Neural progenitor cell (in vitro differentiated cells): ENCODE measurements around the gene DDOST. TPM values are rescaled to one million over a fixed set of nuclear protein-coding genes. Genes with fewer than 3 reads are reported as not detected.

Source experiments
- DNase-seq: peaks from one replicate; pipeline ENCODE4 v3.0.0-alpha.2; 2016; ENCODE audit warnings: low spot score
- H2AFZ ChIP-seq: fragments of 200-600 bp; sonication (generic); replicated peaks from 2 replicates; pipeline ENCODE4 v1.6.1; 2016; ENCODE audit warnings: antibody characterized with exemption
- H3F3A ChIP-seq: fragments of 200-600 bp; sonication (generic); 2 replicates; pipeline ENCODE4 v1.6.1; 2016; ENCODE audit warnings: antibody characterized with exemption, low read depth
- H3K27ac ChIP-seq: fragments of 200-600 bp; sonication (generic); 2 replicates; pipeline ENCODE4 v1.5.1; 2016; ENCODE audit warnings: mild to moderate bottlenecking
- H3K27me3 ChIP-seq: fragments of 200-600 bp; sonication (generic); 2 replicates; pipeline ENCODE4 v1.6.1; 2016; ENCODE audit warnings: mild to moderate bottlenecking, moderate library complexity
- H3K36me3 ChIP-seq: fragments of 200-600 bp; sonication (generic); 2 replicates; pipeline ENCODE4 v1.5.1; 2016
- H3K4me1 ChIP-seq: fragments of 200-600 bp; sonication (generic); 2 replicates; pipeline ENCODE4 v1.6.1; 2016; ENCODE audit warnings: mixed run types
- H3K4me2 ChIP-seq: fragments of 200-600 bp; sonication (generic); 2 replicates; pipeline ENCODE4 v1.6.1; 2016
- H3K4me3 ChIP-seq: fragments of 200-600 bp; sonication (generic); 2 replicates; pipeline ENCODE4 v1.5.1; 2016
- H3K79me2 ChIP-seq: fragments of 200-600 bp; sonication (generic); 2 replicates; pipeline ENCODE4 v1.6.1; 2016; ENCODE audit warnings: low read depth
- H3K9ac ChIP-seq: fragments of 200-600 bp; sonication (generic); 2 replicates; pipeline ENCODE4 v1.6.1; 2016
- H3K9me3 ChIP-seq: fragments of 200-600 bp; sonication (generic); 2 replicates; pipeline ENCODE4 v1.5.1; 2016; ENCODE audit warnings: low read depth
- H4K20me1 ChIP-seq: fragments of 200-600 bp; sonication (generic); 2 replicates; pipeline ENCODE4 v1.6.1; 2016; ENCODE audit warnings: low read depth
- H3K27ac Mint-ChIP-seq: 3 replicates; pipeline ENCODE4 v1.8.0; 2021; ENCODE audit warnings: mixed read lengths
- H3K27me3 Mint-ChIP-seq: 2 replicates; pipeline ENCODE4 v1.8.0; 2022; ENCODE audit warnings: low read depth, mild to moderate bottlenecking, inconsistent platforms, moderate library complexity, mixed read lengths; ENCODE audit not compliant: insufficient read depth
- H3K36me3 Mint-ChIP-seq: 3 replicates; pipeline ENCODE4 v1.8.0; 2021; ENCODE audit warnings: mixed read lengths
- H3K4me1 Mint-ChIP-seq: 3 replicates; pipeline ENCODE4 v1.8.0; 2021; ENCODE audit warnings: mixed read lengths
- H3K4me3 Mint-ChIP-seq: 3 replicates; pipeline ENCODE4 v1.8.0; 2021; ENCODE audit warnings: mild to moderate bottlenecking, moderate library complexity, mixed read lengths
- H3K9me3 Mint-ChIP-seq: 3 replicates; pipeline ENCODE4 v1.8.0; 2020; ENCODE audit warnings: mixed read lengths
- CTCF ChIP-seq: fragments of 200-600 bp; sonication (generic); IDR thresholded peaks from 2 replicates; pipeline ENCODE4 v1.5.1; 2017; ENCODE audit warnings: antibody characterized with exemption, mild to moderate bottlenecking
- EZH2 ChIP-seq: fragments of 200-600 bp; sonication (generic); IDR thresholded peaks from 2 replicates; pipeline ENCODE4 v1.6.1; 2017; ENCODE audit warnings: antibody characterized with exemption, mild to moderate bottlenecking, moderate library complexity
- EZH2phosphoT487 ChIP-seq: fragments of 200-600 bp; sonication (generic); IDR thresholded peaks from 2 replicates; pipeline ENCODE4 v1.6.1; 2017; ENCODE audit warnings: antibody characterized with exemption
- total RNA-seq: library from RNA; depleted of rRNA; stranded (reverse); fragments of >200 nt; gene quantifications from 2 replicates; pipeline ENCODE4 v1.2.3, GENCODE V29; 2015; ENCODE audit warnings: low replicate concordance

DDOST gene
- total RNA-seq, 1 donor from 2014 or later = 151 TPM

GRCh38 chr1:20603504-20604464 lies 57.4 kb downstream of the DDOST start:
- H3K36me3 Mint-ChIP-seq = no peaks in the 10 kb centered on the region
- H3K36me3 ChIP-seq = no peaks in the 10 kb centered on the region
- no peaks in the 10 kb centered on the region for H3K9me3 ChIP-seq
- H3K27me3 Mint-ChIP-seq = peaks cover 4% of the 10 kb centered on the region
- no peak overlapping the region for H2AFZ ChIP-seq
- no peak overlapping the region for H3K4me3 ChIP-seq
- no peaks in the 10 kb centered on the region for H3F3A ChIP-seq
- no peaks in the 10 kb centered on the region for H4K20me1 ChIP-seq
- H3K79me2 ChIP-seq = no peaks in the 10 kb centered on the region
- no peaks in the 10 kb centered on the region for H3K4me1 Mint-ChIP-seq
- H3K27ac ChIP-seq = no peak overlapping the region
- H3K4me2 ChIP-seq = no peak overlapping the region
- DNase-seq = no peak
- H3K4me3 Mint-ChIP-seq = peak overlapping the region; percentile 39
- peaks cover 3% of the 10 kb centered on the region for H3K4me1 ChIP-seq
- H3K9me3 Mint-ChIP-seq = no peaks in the 10 kb centered on the region
- no peak overlapping the region for H3K27ac Mint-ChIP-seq
- no peak overlapping the region for H3K9ac ChIP-seq
- TF ChIP-seq CTCF (no peak), EZH2 (no peak), EZH2phosphoT487 (no peak)
- H3K27me3 ChIP-seq = no peaks in the 10 kb centered on the region

- Histone ChIP-seq H3K9me3 (no peaks in the 10 kb centered on the region), H2AFZ (no peak overlapping the region), H3K27ac (no peak overlapping the region), H3K79me2 (no peaks in the 10 kb centered on the region), H3K9ac (no peak overlapping the region), H3F3A (no peaks in the 10 kb centered on the region), H3K4me3 (no peak overlapping the region), H3K27me3 (no peaks in the 10 kb centered on the region), H4K20me1 (no peaks in the 10 kb centered on the region), H3K4me2 (no peak overlapping the region), H3K4me1 (peaks cover 3% of the 10 kb centered on the region), H3K36me3 (no peaks in the 10 kb centered on the region)
- TF ChIP-seq CTCF (no peak), EZH2 (no peak), EZH2phosphoT487 (no peak)
- Mint-ChIP-seq H3K36me3 (no peaks in the 10 kb centered on the region), H3K27me3 (peaks cover 5% of the 10 kb centered on the region), H3K27ac (no peak overlapping the region), H3K4me3 (peak overlapping the region; percentile 39), H3K4me1 (no peaks in the 10 kb centered on the region), H3K9me3 (no peaks in the 10 kb centered on the region)
- no peak for DNase-seq
Observed at GRCh38 chr1:20602851-20603450, 58.2 kb downstream of the DDOST start.

Other genes starting within 250 kb of the DDOST start
- 6.0 and 11.4 TPM in 2 replicates for gene CAMK2N1, start 175.2 kb downstream of the DDOST start, total RNA-seq
- 6.7 and 18.9 TPM in 2 replicates for gene MUL1, start 153.2 kb downstream of the DDOST start, total RNA-seq
- gene FAM43B, start 108.8 kb downstream of the DDOST start, total RNA-seq = 0.09 TPM in 1 of 2 replicates, not detected in the other
- 0.64 and 0.96 TPM in 2 replicates for gene CDA, start 72.3 kb downstream of the DDOST start, total RNA-seq
- 13.3 and 21.6 TPM in 2 replicates for gene PINK1, start 27.9 kb downstream of the DDOST start, total RNA-seq
- gene KIF17, start 56.6 kb upstream of the DDOST start, total RNA-seq = 2.2 and 4.0 TPM in 2 replicates
- gene SH2D5, start 71.3 kb upstream of the DDOST start, total RNA-seq = 5.1 and 7.7 TPM in 2 replicates
- gene HP1BP3, start 125.9 kb upstream of the DDOST start, total RNA-seq = 257 and 261 TPM in 2 replicates